Measurements from ENCODE around the gene DHX34. TPM values are rescaled to one million over a fixed set of nuclear protein-coding genes. Genes with fewer than 3 reads are reported as not detected.
"Not testable (repeated sequence)": the region's sequence is repeated elsewhere in the genome, so short reads cannot be mapped to it uniquely, and the experiment has no call there.

Gene DHX34
- polyA plus RNA-seq, 2 donors, result 9.4 to 15.6 TPM

- Histone ChIP-seq H3K4me3 (ENCODE audit: low read depth in 1 of 2, low read length in 2 of 2) (no peak overlapping the region), H3K27ac (ENCODE audit: low read depth in 2 of 2, low read length in 1 of 2) (no peak overlapping the region), H3K4me1 (ENCODE audit: control insufficient read depth in 2 of 2, insufficient read depth in 2 of 2, low read length in 1 of 2) (no peaks in the 10 kb centered on the region), H3K27me3 (ENCODE audit: control insufficient read depth in 1 of 2, insufficient read depth in 2 of 2, low read length in 2 of 2) (peaks cover 0 to 4% of the 10 kb centered on the region in 2 donors), H3K9me3 (ENCODE audit: control insufficient read depth in 2 of 2, insufficient read depth in 1 of 2, low read depth in 1 of 2, low read length in 1 of 2) (no peaks in the 10 kb centered on the region), H3K36me3 (ENCODE audit: control insufficient read depth in 2 of 2, insufficient read depth in 2 of 2, low read length in 1 of 2) (no peaks in the 10 kb centered on the region)
- WGBS, 2 donors, result 79 to 81% methylated on average over 16 of the region's 16 CpGs
Observed at GRCh38 chr19:47402504-47402903, 53.4 kb downstream of the DHX34 start.

GRCh38 chr19:47404334-47405196, 55.5 kb downstream of the DHX34 start:
- H3K4me3 ChIP-seq (ENCODE audit: low read depth in 1 of 2, low read length in 2 of 2), result no peak overlapping the region
- H3K9me3 ChIP-seq (ENCODE audit: control insufficient read depth in 2 of 2, insufficient read depth in 1 of 2, low read depth in 1 of 2, low read length in 1 of 2), result no peaks in the 10 kb centered on the region
- no peaks in the 10 kb centered on the region for H3K4me1 ChIP-seq (ENCODE audit: control insufficient read depth in 2 of 2, insufficient read depth in 2 of 2, low read length in 1 of 2)
- H3K27ac ChIP-seq (ENCODE audit: low read depth in 2 of 2, low read length in 1 of 2), result no peak overlapping the region
- 59 to 72% methylated on average over 9 of the region's 9 CpGs for WGBS, 2 donors
- H3K27me3 ChIP-seq (ENCODE audit: control insufficient read depth in 1 of 2, insufficient read depth in 2 of 2, low read length in 2 of 2), result peaks cover 0 to 8% of the 10 kb centered on the region in 2 donors
- H3K36me3 ChIP-seq (ENCODE audit: control insufficient read depth in 2 of 2, insufficient read depth in 2 of 2, low read length in 1 of 2), result no peaks in the 10 kb centered on the region

- no peak overlapping the region for H3K27ac ChIP-seq (ENCODE audit: low read depth in 2 of 2, low read length in 1 of 2)
- H3K4me3 ChIP-seq (ENCODE audit: low read depth in 1 of 2, low read length in 2 of 2), result no peak overlapping the region
- H3K27me3 ChIP-seq (ENCODE audit: control insufficient read depth in 1 of 2, insufficient read depth in 2 of 2, low read length in 2 of 2), result peaks cover 0 to 8% of the 10 kb centered on the region in 2 donors
- H3K36me3 ChIP-seq (ENCODE audit: control insufficient read depth in 2 of 2, insufficient read depth in 2 of 2, low read length in 1 of 2), result no peaks in the 10 kb centered on the region
- 83 to 88% methylated on average over 4 of the region's 4 CpGs for WGBS, 2 donors
- H3K9me3 ChIP-seq (ENCODE audit: control insufficient read depth in 2 of 2, insufficient read depth in 1 of 2, low read depth in 1 of 2, low read length in 1 of 2), result no peaks in the 10 kb centered on the region
- no peaks in the 10 kb centered on the region for H3K4me1 ChIP-seq (ENCODE audit: control insufficient read depth in 2 of 2, insufficient read depth in 2 of 2, low read length in 1 of 2)
Observed at GRCh38 chr19:47405197-47405550, 56.1 kb downstream of the DHX34 start.

GRCh38 chr19:47405854-47406417, 56.8 kb downstream of the DHX34 start:
- H3K4me3 ChIP-seq (ENCODE audit: low read depth in 1 of 2, low read length in 2 of 2), result no peak overlapping the region
- no peaks in the 10 kb centered on the region for H3K4me1 ChIP-seq (ENCODE audit: control insufficient read depth in 2 of 2, insufficient read depth in 2 of 2, low read length in 1 of 2)
- no peaks in the 10 kb centered on the region for H3K36me3 ChIP-seq (ENCODE audit: control insufficient read depth in 2 of 2, insufficient read depth in 2 of 2, low read length in 1 of 2)
- peaks cover 0 to 8% of the 10 kb centered on the region in 2 donors for H3K27me3 ChIP-seq (ENCODE audit: control insufficient read depth in 1 of 2, insufficient read depth in 2 of 2, low read length in 2 of 2)
- no peak overlapping the region for H3K27ac ChIP-seq (ENCODE audit: low read depth in 2 of 2, low read length in 1 of 2)
- 88 to 93% methylated on average over 5 of the region's 5 CpGs for WGBS, 2 donors
- no peaks in the 10 kb centered on the region for H3K9me3 ChIP-seq (ENCODE audit: control insufficient read depth in 2 of 2, insufficient read depth in 1 of 2, low read depth in 1 of 2, low read length in 1 of 2)

GRCh38 chr19:47406711-47407416, 57.7 kb downstream of the DHX34 start:
- H3K27ac ChIP-seq (ENCODE audit: low read depth in 2 of 2, low read length in 1 of 2), result no peak overlapping the region
- H3K4me1 ChIP-seq (ENCODE audit: control insufficient read depth in 2 of 2, insufficient read depth in 2 of 2, low read length in 1 of 2), result no peaks in the 10 kb centered on the region
- no peaks in the 10 kb centered on the region for H3K36me3 ChIP-seq (ENCODE audit: control insufficient read depth in 2 of 2, insufficient read depth in 2 of 2, low read length in 1 of 2)
- no peaks in the 10 kb centered on the region for H3K9me3 ChIP-seq (ENCODE audit: control insufficient read depth in 2 of 2, insufficient read depth in 1 of 2, low read depth in 1 of 2, low read length in 1 of 2)
- no peak overlapping the region for H3K4me3 ChIP-seq (ENCODE audit: low read depth in 1 of 2, low read length in 2 of 2)
- WGBS, 2 donors, result 19 to 24% methylated on average over 28 to 47 of the region's 47 CpGs
- peaks cover 0 to 8% of the 10 kb centered on the region in 2 donors for H3K27me3 ChIP-seq (ENCODE audit: control insufficient read depth in 1 of 2, insufficient read depth in 2 of 2, low read length in 2 of 2)

GRCh38 chr19:47407417-47407774, 58.3 kb downstream of the DHX34 start:
- peaks cover 0 to 8% of the 10 kb centered on the region in 2 donors for H3K27me3 ChIP-seq (ENCODE audit: control insufficient read depth in 1 of 2, insufficient read depth in 2 of 2, low read length in 2 of 2)
- no peak overlapping the region for H3K4me3 ChIP-seq (ENCODE audit: low read depth in 1 of 2, low read length in 2 of 2)
- no peaks in the 10 kb centered on the region for H3K9me3 ChIP-seq (ENCODE audit: control insufficient read depth in 2 of 2, insufficient read depth in 1 of 2, low read depth in 1 of 2, low read length in 1 of 2)
- no peaks in the 10 kb centered on the region for H3K4me1 ChIP-seq (ENCODE audit: control insufficient read depth in 2 of 2, insufficient read depth in 2 of 2, low read length in 1 of 2)
- 25 to 32% methylated on average over 14 of the region's 14 CpGs for WGBS, 2 donors
- H3K27ac ChIP-seq (ENCODE audit: low read depth in 2 of 2, low read length in 1 of 2), result no peak overlapping the region
- no peaks in the 10 kb centered on the region for H3K36me3 ChIP-seq (ENCODE audit: control insufficient read depth in 2 of 2, insufficient read depth in 2 of 2, low read length in 1 of 2)

GRCh38 chr19:47408156-47408938, 59.2 kb downstream of the DHX34 start:
- 89 to 93% methylated on average over 14 of the region's 14 CpGs for WGBS, 2 donors
- Histone ChIP-seq H3K9me3 (ENCODE audit: control insufficient read depth in 2 of 2, insufficient read depth in 1 of 2, low read depth in 1 of 2, low read length in 1 of 2) (no peaks in the 10 kb centered on the region), H3K27ac (ENCODE audit: low read depth in 2 of 2, low read length in 1 of 2) (no peak overlapping the region), H3K4me1 (ENCODE audit: control insufficient read depth in 2 of 2, insufficient read depth in 2 of 2, low read length in 1 of 2) (no peaks in the 10 kb centered on the region), H3K4me3 (ENCODE audit: low read depth in 1 of 2, low read length in 2 of 2) (no peak overlapping the region), H3K27me3 (ENCODE audit: control insufficient read depth in 1 of 2, insufficient read depth in 2 of 2, low read length in 2 of 2) (peaks cover 0 to 8% of the 10 kb centered on the region in 2 donors), H3K36me3 (ENCODE audit: control insufficient read depth in 2 of 2, insufficient read depth in 2 of 2, low read length in 1 of 2) (no peaks in the 10 kb centered on the region)

GRCh38 chr19:47411101-47411500, 62.0 kb downstream of the DHX34 start:
- no peaks in the 10 kb centered on the region for H3K36me3 ChIP-seq (ENCODE audit: control insufficient read depth in 2 of 2, insufficient read depth in 2 of 2, low read length in 1 of 2)
- peaks cover 2 to 8% of the 10 kb centered on the region in 2 donors for H3K27me3 ChIP-seq (ENCODE audit: control insufficient read depth in 1 of 2, insufficient read depth in 2 of 2, low read length in 2 of 2)
- no peak overlapping the region for H3K27ac ChIP-seq (ENCODE audit: low read depth in 2 of 2, low read length in 1 of 2)
- no peaks in the 10 kb centered on the region for H3K9me3 ChIP-seq (ENCODE audit: control insufficient read depth in 2 of 2, insufficient read depth in 1 of 2, low read depth in 1 of 2, low read length in 1 of 2)
- WGBS, 2 donors, result 69 to 74% methylated on average over 8 of the region's 8 CpGs
- H3K4me1 ChIP-seq (ENCODE audit: control insufficient read depth in 2 of 2, insufficient read depth in 2 of 2, low read length in 1 of 2), result no peaks in the 10 kb centered on the region
- H3K4me3 ChIP-seq (ENCODE audit: low read depth in 1 of 2, low read length in 2 of 2), result no peak overlapping the region

- H3K4me1 ChIP-seq (ENCODE audit: control insufficient read depth in 2 of 2, insufficient read depth in 2 of 2, low read length in 1 of 2); H3K27ac ChIP-seq (ENCODE audit: low read depth in 2 of 2, low read length in 1 of 2); H3K9me3 ChIP-seq (ENCODE audit: control insufficient read depth in 2 of 2, insufficient read depth in 1 of 2, low read depth in 1 of 2, low read length in 1 of 2); H3K4me3 ChIP-seq (ENCODE audit: low read depth in 1 of 2, low read length in 2 of 2); H3K36me3 ChIP-seq (ENCODE audit: control insufficient read depth in 2 of 2, insufficient read depth in 2 of 2, low read length in 1 of 2): not testable (repeated sequence)
- H3K27me3 ChIP-seq (ENCODE audit: control insufficient read depth in 1 of 2, insufficient read depth in 2 of 2, low read length in 2 of 2), result peaks cover 8 to 11% of the 10 kb centered on the region in 2 donors
- WGBS, 2 donors, result 65 to 66% methylated on average over 9 of the region's 9 CpGs
Observed at GRCh38 chr19:47411696-47412095, 62.6 kb downstream of the DHX34 start.

Measured in esophagus (tissue), 2 donors.